Endothelial cell (in vitro differentiated cells): ENCODE measurements around the gene FBXW11. TPM values are rescaled to one million over a fixed set of nuclear protein-coding genes. Genes with fewer than 3 reads are reported as not detected.
A peak's percentile ranks its signal among the peaks of the same experiment; 100 is the strongest.

Experiments
- DNase-seq: peaks from one replicate; pipeline ENCODE4 v3.0.0; 2021; ENCODE audit warnings: low spot score
- H3K27ac Mint-ChIP-seq: one replicate; pipeline ENCODE4 v1.8.0; 2021; ENCODE audit warnings: mixed read lengths, inconsistent platforms; ENCODE audit not compliant: unreplicated experiment
- H3K27me3 Mint-ChIP-seq: one replicate; pipeline ENCODE4 v1.8.0; 2021; ENCODE audit warnings: mild to moderate bottlenecking, moderate library complexity, mixed read lengths, inconsistent platforms; ENCODE audit not compliant: unreplicated experiment
- H3K36me3 Mint-ChIP-seq: one replicate; pipeline ENCODE4 v1.8.0; 2021; ENCODE audit warnings: mild to moderate bottlenecking, low read depth, mixed read lengths, inconsistent platforms; ENCODE audit not compliant: unreplicated experiment
- H3K4me1 Mint-ChIP-seq: one replicate; pipeline ENCODE4 v1.8.0; 2021; ENCODE audit warnings: mild to moderate bottlenecking, mixed read lengths, inconsistent platforms; ENCODE audit not compliant: unreplicated experiment
- H3K4me3 Mint-ChIP-seq: one replicate; pipeline ENCODE4 v1.8.0; 2021; ENCODE audit warnings: mild to moderate bottlenecking, mixed read lengths, inconsistent platforms; ENCODE audit not compliant: unreplicated experiment
- H3K9me3 Mint-ChIP-seq: one replicate; pipeline ENCODE4 v1.8.0; 2021; ENCODE audit warnings: mixed read lengths, inconsistent platforms; ENCODE audit not compliant: unreplicated experiment
- CTCF ChIP-seq: fragments of 200-600 bp; sonication (generic); IDR thresholded peaks from one replicate; pipeline ENCODE4 v1.5.0; 2021; ENCODE audit warnings: antibody characterized with exemption; ENCODE audit not compliant: unreplicated experiment
- total RNA-seq: library from RNA; stranded (reverse); fragmentation: NEBNext Ultra II Directional; extraction: Animal tissue kit (Norgen Biotek cat#: 25700); gene quantifications from one replicate; pipeline ENCODE4 v1.2.1, GENCODE V29; 2021; ENCODE audit not compliant: unreplicated experiment

FBXW11 gene
- total RNA-seq, 1 donor from 2014 or later, result 62.0 TPM

GRCh38 chr5:172005708-172006320, 624 bp downstream of the FBXW11 start:
- peaks cover 49% of the 10 kb centered on the region for H3K4me1 Mint-ChIP-seq
- peak overlapping the region; percentile 82 for H3K27ac Mint-ChIP-seq
- H3K4me3 Mint-ChIP-seq, result peak overlapping the region; percentile 90
- peaks cover 7% of the 10 kb centered on the region for H3K36me3 Mint-ChIP-seq
- peaks cover 15% of the 10 kb centered on the region for H3K27me3 Mint-ChIP-seq
- peak; percentile 52 for DNase-seq
- H3K9me3 Mint-ChIP-seq, result no peaks in the 10 kb centered on the region
- no peak for TF ChIP-seq CTCF

GRCh38 chr5:172004824-172005237, 1.6 kb downstream of the FBXW11 start:
- DNase-seq, result no peak
- H3K4me1 Mint-ChIP-seq, result peaks cover 57% of the 10 kb centered on the region
- H3K27ac Mint-ChIP-seq, result peak overlapping the region; percentile 82

GRCh38 chr5:172003746-172004145, 2.7 kb downstream of the FBXW11 start:
- Mint-ChIP-seq H3K9me3 (no peaks in the 10 kb centered on the region), H3K27me3 (peaks cover 15% of the 10 kb centered on the region), H3K4me1 (peaks cover 62% of the 10 kb centered on the region), H3K4me3 (no peak overlapping the region), H3K36me3 (peaks cover 7% of the 10 kb centered on the region), H3K27ac (no peak overlapping the region)
- no peak for DNase-seq
- TF ChIP-seq CTCF, result no peak

More at GRCh38 chr5:172004824-172005237, 1.6 kb downstream of the FBXW11 start:
- Mint-ChIP-seq H3K9me3 (no peaks in the 10 kb centered on the region), H3K36me3 (peaks cover 7% of the 10 kb centered on the region), H3K4me3 (peak overlapping the region; percentile 90), H3K27me3 (peaks cover 15% of the 10 kb centered on the region)
- no peak for TF ChIP-seq CTCF

- Mint-ChIP-seq H3K4me3 (no peak overlapping the region), H3K36me3 (peaks cover 7% of the 10 kb centered on the region), H3K9me3 (no peaks in the 10 kb centered on the region), H3K27ac (no peak overlapping the region), H3K27me3 (peaks cover 15% of the 10 kb centered on the region), H3K4me1 (peaks cover 62% of the 10 kb centered on the region)
- TF ChIP-seq CTCF, result no peak
- DNase-seq, result no peak
Measured at GRCh38 chr5:172002840-172003512, 3.5 kb downstream of the FBXW11 start.

GRCh38 chr5:172002310-172002709, 4.1 kb downstream of the FBXW11 start:
- no peak for DNase-seq
- H3K4me1 Mint-ChIP-seq, result peaks cover 64% of the 10 kb centered on the region
- no peak overlapping the region for H3K27ac Mint-ChIP-seq
- H3K9me3 Mint-ChIP-seq, result no peaks in the 10 kb centered on the region
- H3K27me3 Mint-ChIP-seq, result peaks cover 15% of the 10 kb centered on the region
- TF ChIP-seq CTCF, result peak; percentile 31
- H3K4me3 Mint-ChIP-seq, result no peak overlapping the region
- H3K36me3 Mint-ChIP-seq, result peaks cover 4% of the 10 kb centered on the region
